Keratinocyte (primary cell): ENCODE results near the gene BCAS3. TPM values are rescaled to one million over a fixed set of nuclear protein-coding genes. Genes with fewer than 3 reads are reported as not detected.

Experiments
- DNase-seq: peaks from one replicate; pipeline ENCODE4 v3.0.0-alpha.2; 2011; ENCODE audit warnings: low read depth, missing footprints, low spot score
- FAIRE-seq: peaks from 2 replicates; lab custom pipeline; 2011; peaks lifted over from hg19 to GRCh38; lab: Jason Lieb, UNC
- H2AFZ ChIP-seq: 2 replicates; pipeline ENCODE4 v1.6.0; 2012; ENCODE audit warnings: low read length, control low read depth, inconsistent platforms; ENCODE audit not compliant: control insufficient read depth
- H3K27ac ChIP-seq: 2 replicates; pipeline ENCODE4 v1.5.1; 2011; ENCODE audit warnings: low read length; ENCODE audit not compliant: control insufficient read depth, insufficient read depth
- H3K27me3 ChIP-seq: 3 replicates; pipeline ENCODE4 v1.6.0; 2011; ENCODE audit warnings: low read length; ENCODE audit not compliant: control insufficient read depth, insufficient read depth; ENCODE audit errors: extremely low read depth
- H3K36me3 ChIP-seq, 2 experiments: 2 replicates in 1 of 2; 3 replicates in 1 of 2; pipeline ENCODE4 v1.5.1; 2011; ENCODE audit warnings: low read length in 2 of 2, mild to moderate bottlenecking in 1 of 2; ENCODE audit not compliant: control insufficient read depth in 2 of 2, insufficient read depth in 2 of 2; ENCODE audit errors: extremely low read depth in 1 of 2
- H3K4me1 ChIP-seq: 3 replicates; pipeline ENCODE4 v1.5.1; 2011; ENCODE audit warnings: low read length; ENCODE audit not compliant: control insufficient read depth, insufficient read depth; ENCODE audit errors: extremely low read depth
- H3K4me2 ChIP-seq: 3 replicates; pipeline ENCODE4 v1.6.0; 2011; ENCODE audit warnings: low read depth, low read length; ENCODE audit not compliant: control insufficient read depth, insufficient read depth; ENCODE audit errors: extremely low read depth
- H3K4me3 ChIP-seq, 3 experiments: fragments of 200-600 bp in 1 of 3; sonication (generic) in 1 of 3; 2 replicates in 2 of 3; 3 replicates in 1 of 3; pipeline ENCODE4 v1.5.1; 2011 to 2016; ENCODE audit warnings: low read length in 3 of 3, mild to moderate bottlenecking in 3 of 3, control low read depth in 2 of 3, inconsistent platforms in 1 of 3, low read depth in 1 of 3, mixed read lengths in 1 of 3, mixed run types in 1 of 3, moderate library complexity in 1 of 3; ENCODE audit not compliant: control insufficient read depth in 2 of 3, insufficient read depth in 2 of 3; ENCODE audit errors: extremely low read depth in 1 of 3
- H3K79me2 ChIP-seq: 2 replicates; pipeline ENCODE4 v1.6.0; 2012; ENCODE audit warnings: low read length; ENCODE audit not compliant: control insufficient read depth, insufficient read depth
- H3K9ac ChIP-seq: 3 replicates; pipeline ENCODE4 v1.6.0; 2011; ENCODE audit warnings: low read length; ENCODE audit not compliant: control insufficient read depth, insufficient read depth; ENCODE audit errors: extremely low read depth
- H3K9me1 ChIP-seq: 3 replicates; pipeline ENCODE4 v1.6.0; 2011; ENCODE audit warnings: low read length; ENCODE audit not compliant: control insufficient read depth, insufficient read depth; ENCODE audit errors: extremely low read depth
- H3K9me3 ChIP-seq: 2 replicates; pipeline ENCODE4 v1.5.1; 2012; ENCODE audit warnings: low read depth, low read length; ENCODE audit not compliant: control insufficient read depth
- H4K20me1 ChIP-seq: 3 replicates; pipeline ENCODE4 v1.6.0; 2011; ENCODE audit warnings: low read length; ENCODE audit not compliant: control insufficient read depth, insufficient read depth; ENCODE audit errors: extremely low read depth
- EZH2 ChIP-seq: IDR thresholded peaks from one replicate; pipeline ENCODE4 v1.6.1; 2012; ENCODE audit warnings: inconsistent platforms, mild to moderate bottlenecking, low read length, moderate library complexity
- dilution Hi-C: fragments of 300-500 bp; cut with MboI; formaldehyde crosslinking; loops from one replicate; pipeline ENCODE4 v1.7.0; 2020; ENCODE audit warnings: low sequenced_read_pairs; ENCODE audit not compliant: extremely low pct_ligation_motif_present
- polyA plus RNA-seq, 5 experiments: library from polyadenylated mRNA; depleted of rRNA in 3 of 5; stranded (reverse) in 3 of 5; stranded (forward) in 1 of 5; unstranded in 1 of 5; fragments of >200 nt; gene quantifications; 1 replicate in 1 of 5; 2 replicates in 3 of 5; 3 replicates in 1 of 5; pipeline versions ENCODE4 v1.2.1 to v1.2.3, GENCODE V29; 2011 to 2012; ENCODE audit warnings: missing spikeins in 2 of 5, low read depth in 1 of 5, low replicate concordance in 1 of 5
- TF ChIP-seq, protein P1 (sequence below), 3 experiments: IDR thresholded peaks in 1 of 3; conservative IDR thresholded peaks in 1 of 3; optimal IDR thresholded peaks in 1 of 3; 2 replicates in 2 of 3; 3 replicates in 1 of 3; pipeline versions ENCODE3 to v1.5.1; 2011; ENCODE audit warnings: low read length in 3 of 3, mild to moderate bottlenecking in 3 of 3, moderate library complexity in 2 of 3, control low read depth in 1 of 3, inconsistent platforms in 1 of 3; ENCODE audit not compliant: insufficient read depth in 2 of 3; ENCODE audit errors: extremely low read depth in 1 of 3

Gene BCAS3
- polyA plus RNA-seq, 1 donor (not counting 4 experiments of a cell fraction or from before 2014, with no cell fraction given): 11.8 TPM

DNA sequence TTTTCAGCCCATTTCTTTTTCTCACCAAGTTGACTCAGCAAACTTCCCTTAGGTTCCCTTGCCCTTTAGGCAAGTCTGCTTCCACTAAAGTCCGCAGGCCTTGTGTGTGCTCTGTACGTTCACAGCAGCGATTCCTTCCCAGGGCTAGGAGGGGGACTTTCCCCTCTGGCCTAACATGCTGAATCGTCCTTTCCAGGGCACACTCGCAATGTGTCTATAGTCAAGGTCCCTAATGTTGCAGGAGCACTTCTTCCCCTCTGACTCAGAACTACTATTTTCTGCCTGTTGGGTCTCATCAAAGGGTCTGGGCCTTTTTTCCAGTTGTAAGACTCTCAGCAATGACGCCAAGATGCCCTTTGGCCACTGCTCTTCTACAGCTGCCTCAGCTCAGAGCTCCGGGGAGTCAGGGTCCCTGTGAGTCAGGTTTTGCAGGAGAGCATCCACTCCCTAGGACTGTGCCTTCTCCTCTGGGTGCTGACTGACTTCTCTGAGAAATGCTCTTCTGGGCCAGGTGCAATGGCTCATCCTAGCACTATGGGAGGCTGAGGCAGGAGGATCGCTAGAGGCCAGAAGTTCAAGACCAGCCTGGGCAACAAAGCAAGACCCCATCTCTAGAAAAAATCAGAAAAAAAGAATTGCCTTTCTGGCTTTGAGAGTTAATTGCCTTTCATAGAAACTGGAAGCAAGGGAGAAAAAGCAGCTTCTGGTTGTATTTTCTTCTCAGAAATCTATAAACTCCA lies 657.6 kb downstream of the BCAS3 start:
- Histone ChIP-seq H3K36me3 (no peaks in the 10 kb centered on the region), H3K27me3 (no peaks in the 10 kb centered on the region), H3K9ac (no peak overlapping the region), H3K4me3 (no peak overlapping the region), H2AFZ (no peak overlapping the region), H3K4me2 (no peak overlapping the region), H3K9me3 (no peaks in the 10 kb centered on the region), H3K79me2 (no peaks in the 10 kb centered on the region), H3K4me1 (peaks cover 8% of the 10 kb centered on the region), H3K27ac (no peak overlapping the region), H3K9me1 (no peaks in the 10 kb centered on the region), H4K20me1 (no peaks in the 10 kb centered on the region)
- DNase-seq: no peak
- dilution Hi-C loops: no loop called here
- no peak for FAIRE-seq
- no peak for TF ChIP-seq EZH2
- TF ChIP-seq, protein P1, sequence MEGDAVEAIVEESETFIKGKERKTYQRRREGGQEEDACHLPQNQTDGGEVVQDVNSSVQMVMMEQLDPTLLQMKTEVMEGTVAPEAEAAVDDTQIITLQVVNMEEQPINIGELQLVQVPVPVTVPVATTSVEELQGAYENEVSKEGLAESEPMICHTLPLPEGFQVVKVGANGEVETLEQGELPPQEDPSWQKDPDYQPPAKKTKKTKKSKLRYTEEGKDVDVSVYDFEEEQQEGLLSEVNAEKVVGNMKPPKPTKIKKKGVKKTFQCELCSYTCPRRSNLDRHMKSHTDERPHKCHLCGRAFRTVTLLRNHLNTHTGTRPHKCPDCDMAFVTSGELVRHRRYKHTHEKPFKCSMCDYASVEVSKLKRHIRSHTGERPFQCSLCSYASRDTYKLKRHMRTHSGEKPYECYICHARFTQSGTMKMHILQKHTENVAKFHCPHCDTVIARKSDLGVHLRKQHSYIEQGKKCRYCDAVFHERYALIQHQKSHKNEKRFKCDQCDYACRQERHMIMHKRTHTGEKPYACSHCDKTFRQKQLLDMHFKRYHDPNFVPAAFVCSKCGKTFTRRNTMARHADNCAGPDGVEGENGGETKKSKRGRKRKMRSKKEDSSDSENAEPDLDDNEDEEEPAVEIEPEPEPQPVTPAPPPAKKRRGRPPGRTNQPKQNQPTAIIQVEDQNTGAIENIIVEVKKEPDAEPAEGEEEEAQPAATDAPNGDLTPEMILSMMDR (optimal IDR thresholded peaks at IDR 0.05 in 1 of 3, IDR thresholded peaks at IDR 0.05 in 1 of 3, conservative IDR thresholded peaks at IDR 0.05 in 1 of 3; ENCODE audit: extremely low read depth in 1 of 3, insufficient read depth in 2 of 3, low read length in 3 of 3): no peak

- Histone ChIP-seq H3K4me1 (peaks cover 8% of the 10 kb centered on the region), H3K9ac (no peak overlapping the region), H3K27me3 (no peaks in the 10 kb centered on the region), H3K9me1 (no peaks in the 10 kb centered on the region), H3K4me2 (no peak overlapping the region), H4K20me1 (no peaks in the 10 kb centered on the region), H3K79me2 (no peaks in the 10 kb centered on the region), H3K36me3 (no peaks in the 10 kb centered on the region), H3K4me3 (no peak overlapping the region), H3K9me3 (no peaks in the 10 kb centered on the region), H3K27ac (no peak overlapping the region), H2AFZ (no peak overlapping the region)
- dilution Hi-C loops: no loop called here
- TF ChIP-seq, protein P1 (optimal IDR thresholded peaks at IDR 0.05 in 1 of 3, IDR thresholded peaks at IDR 0.05 in 1 of 3, conservative IDR thresholded peaks at IDR 0.05 in 1 of 3; ENCODE audit: extremely low read depth in 1 of 3, insufficient read depth in 2 of 3, low read length in 3 of 3): no peak
- no peak for TF ChIP-seq EZH2
- no peak for FAIRE-seq
- no peak for DNase-seq
Measured at GRCh38 chr17:61335845-61336655, 658.4 kb downstream of the BCAS3 start.
